ENCODE measurements around the gene NF1.

DNA sequence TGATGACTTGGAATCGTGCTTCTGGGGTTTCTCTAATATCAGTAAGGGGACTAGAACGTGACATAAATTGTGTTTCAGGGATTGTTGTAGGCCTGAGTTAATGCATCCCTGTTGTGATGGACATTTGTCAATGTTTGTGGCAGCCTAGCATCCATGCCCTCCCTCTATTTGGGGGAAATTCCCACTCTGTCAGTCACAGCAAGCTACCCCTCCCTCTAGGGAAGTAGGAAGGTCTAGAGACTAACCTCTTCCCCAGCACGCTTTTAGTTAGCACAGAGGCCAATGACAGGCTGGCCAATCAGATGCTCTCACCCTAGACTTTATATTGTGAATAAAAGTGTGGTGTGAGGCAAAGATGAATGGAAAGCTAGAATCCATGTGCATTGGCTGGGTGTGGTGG, 32.4 kb upstream of the NF1 start:
- TF ChIP-seq, protein P1, sequence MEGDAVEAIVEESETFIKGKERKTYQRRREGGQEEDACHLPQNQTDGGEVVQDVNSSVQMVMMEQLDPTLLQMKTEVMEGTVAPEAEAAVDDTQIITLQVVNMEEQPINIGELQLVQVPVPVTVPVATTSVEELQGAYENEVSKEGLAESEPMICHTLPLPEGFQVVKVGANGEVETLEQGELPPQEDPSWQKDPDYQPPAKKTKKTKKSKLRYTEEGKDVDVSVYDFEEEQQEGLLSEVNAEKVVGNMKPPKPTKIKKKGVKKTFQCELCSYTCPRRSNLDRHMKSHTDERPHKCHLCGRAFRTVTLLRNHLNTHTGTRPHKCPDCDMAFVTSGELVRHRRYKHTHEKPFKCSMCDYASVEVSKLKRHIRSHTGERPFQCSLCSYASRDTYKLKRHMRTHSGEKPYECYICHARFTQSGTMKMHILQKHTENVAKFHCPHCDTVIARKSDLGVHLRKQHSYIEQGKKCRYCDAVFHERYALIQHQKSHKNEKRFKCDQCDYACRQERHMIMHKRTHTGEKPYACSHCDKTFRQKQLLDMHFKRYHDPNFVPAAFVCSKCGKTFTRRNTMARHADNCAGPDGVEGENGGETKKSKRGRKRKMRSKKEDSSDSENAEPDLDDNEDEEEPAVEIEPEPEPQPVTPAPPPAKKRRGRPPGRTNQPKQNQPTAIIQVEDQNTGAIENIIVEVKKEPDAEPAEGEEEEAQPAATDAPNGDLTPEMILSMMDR (IDR thresholded peaks at IDR 0.05), result no peak
- TF ChIP-seq POLR2A (IDR thresholded peaks at IDR 0.05), result no peak

Data from Peyer's patch (tissue), 4 donors.